ENCODE results near the gene NXPH2. TPM values are rescaled to one million over a fixed set of nuclear protein-coding genes. Genes with fewer than 3 reads are reported as not detected.

The NXPH2 gene
- total and polyA plus RNA-seq, 2 of the 13 experiments (the other 11 are each of a cell fraction or from before 2014, with no cell fraction given), result not detected

DNA sequence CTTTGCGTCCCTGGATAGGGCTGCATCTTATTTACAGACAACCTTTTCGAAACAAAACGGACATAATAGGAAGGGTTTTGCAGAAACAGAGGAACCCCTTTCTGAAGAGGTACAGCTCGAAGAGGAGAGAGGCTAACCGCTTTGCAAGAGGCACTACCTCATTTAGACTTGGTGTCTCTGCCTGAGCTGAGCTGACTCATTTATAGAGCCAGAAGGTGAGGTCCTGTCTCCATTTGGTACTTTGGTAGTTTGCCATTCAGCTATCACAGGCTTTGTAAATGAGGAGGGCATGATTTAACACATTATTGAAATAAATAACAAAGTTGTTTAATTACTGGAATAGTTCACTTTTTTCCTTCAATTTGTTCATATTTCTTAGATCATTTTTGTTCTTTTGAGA, 2.2 kb upstream of the NXPH2 start:
- FAIRE-seq (no peak), ATAC-seq (no peak), DNase-seq (ENCODE audit: low spot score) (no peak)
- CTCF ChIA-PET (ENCODE audit: low intra/inter-chr PET ratio, low total read pairs), result no interaction called here
- no peaks in the 10 kb centered on the region for H3K9me3 ChIP-seq (ENCODE audit: low read length)
- peaks cover 16% of the 10 kb centered on the region for H3K4me1 ChIP-seq (ENCODE audit: insufficient read depth, low read length)
- no peak overlapping the region for H3K4me2 ChIP-seq (ENCODE audit: low read depth, low read length)
- no peak overlapping the region for H2AFZ ChIP-seq (ENCODE audit: low read length)
- no peak overlapping the region for H3K9ac ChIP-seq (ENCODE audit: insufficient read depth, low read depth, low read length)
- POLR2A ChIA-PET, result no interaction called here
- 20% methylated on average over 5 of the region's 5 CpGs for WGBS (ENCODE audit: low lambda C conversion rate)
- intact Hi-C loops (cut with micrococcal nuclease; ENCODE audit: unreplicated experiment) (loop anchor here (10.0 kb wide), 1 partner anchor 158 kb away; no protein-coding TSS in a partner anchor), in situ Hi-C loops (cut with HindIII; ENCODE audit: extremely low pct_ligation_motif_present, low pct_unique_long_range_greater_than_20kb) (no loop called here)
- H3K27me3 ChIP-seq (ENCODE audit: control insufficient read depth in 1 of 2, insufficient read depth in 2 of 2, low read length in 2 of 2), result peaks cover 8 to 61% of the 10 kb centered on the region in 2 experiments; a peak in 4 of 5 replicates
- H3K4me3 ChIP-seq (replicated peaks in 1 of 3; ENCODE audit: insufficient read depth in 1 of 3, low read depth in 2 of 3, low read length in 3 of 3), result no peak overlapping the region
- no peak overlapping the region for H3K27ac ChIP-seq (ENCODE audit: extremely low read length, insufficient read depth, low read length)
- no peaks in the 10 kb centered on the region for H3K79me2 ChIP-seq (ENCODE audit: insufficient read depth, low read length)
- no peaks in the 10 kb centered on the region for H3K36me3 ChIP-seq (replicated peaks in 1 of 2; ENCODE audit: control insufficient read depth in 1 of 2, insufficient read depth in 2 of 2, low read length in 2 of 2)
- H4K20me1 ChIP-seq (ENCODE audit: insufficient read depth, low read length), result no peaks in the 10 kb centered on the region
- BruUV-seq (replicated peaks), result no TSS peak
- no peak for TF ChIP-seq KAT8 (CRISPR knock-in tag; IDR thresholded peaks at IDR 0.05)
- TF ChIP-seq TOE1 (CRISPR knock-in tag; IDR thresholded peaks at IDR 0.05), result no peak
- TF ChIP-seq AHR (CRISPR knock-in tag; IDR thresholded peaks at IDR 0.05), result no peak
- TF ChIP-seq TRIM24 (CRISPR knock-in tag; IDR thresholded peaks at IDR 0.05), result no peak
- no peak for TF ChIP-seq ZSCAN20 (CRISPR knock-in tag; IDR thresholded peaks at IDR 0.05; ENCODE audit: borderline replicate concordance)
- TF ChIP-seq SUZ12 (IDR thresholded peaks at IDR 0.05; ENCODE audit: low read depth, low read length), result no peak
- no peak for TF ChIP-seq MZF1 (CRISPR knock-in tag; IDR thresholded peaks at IDR 0.05; ENCODE audit: borderline replicate concordance)
- TF ChIP-seq, protein P1, sequence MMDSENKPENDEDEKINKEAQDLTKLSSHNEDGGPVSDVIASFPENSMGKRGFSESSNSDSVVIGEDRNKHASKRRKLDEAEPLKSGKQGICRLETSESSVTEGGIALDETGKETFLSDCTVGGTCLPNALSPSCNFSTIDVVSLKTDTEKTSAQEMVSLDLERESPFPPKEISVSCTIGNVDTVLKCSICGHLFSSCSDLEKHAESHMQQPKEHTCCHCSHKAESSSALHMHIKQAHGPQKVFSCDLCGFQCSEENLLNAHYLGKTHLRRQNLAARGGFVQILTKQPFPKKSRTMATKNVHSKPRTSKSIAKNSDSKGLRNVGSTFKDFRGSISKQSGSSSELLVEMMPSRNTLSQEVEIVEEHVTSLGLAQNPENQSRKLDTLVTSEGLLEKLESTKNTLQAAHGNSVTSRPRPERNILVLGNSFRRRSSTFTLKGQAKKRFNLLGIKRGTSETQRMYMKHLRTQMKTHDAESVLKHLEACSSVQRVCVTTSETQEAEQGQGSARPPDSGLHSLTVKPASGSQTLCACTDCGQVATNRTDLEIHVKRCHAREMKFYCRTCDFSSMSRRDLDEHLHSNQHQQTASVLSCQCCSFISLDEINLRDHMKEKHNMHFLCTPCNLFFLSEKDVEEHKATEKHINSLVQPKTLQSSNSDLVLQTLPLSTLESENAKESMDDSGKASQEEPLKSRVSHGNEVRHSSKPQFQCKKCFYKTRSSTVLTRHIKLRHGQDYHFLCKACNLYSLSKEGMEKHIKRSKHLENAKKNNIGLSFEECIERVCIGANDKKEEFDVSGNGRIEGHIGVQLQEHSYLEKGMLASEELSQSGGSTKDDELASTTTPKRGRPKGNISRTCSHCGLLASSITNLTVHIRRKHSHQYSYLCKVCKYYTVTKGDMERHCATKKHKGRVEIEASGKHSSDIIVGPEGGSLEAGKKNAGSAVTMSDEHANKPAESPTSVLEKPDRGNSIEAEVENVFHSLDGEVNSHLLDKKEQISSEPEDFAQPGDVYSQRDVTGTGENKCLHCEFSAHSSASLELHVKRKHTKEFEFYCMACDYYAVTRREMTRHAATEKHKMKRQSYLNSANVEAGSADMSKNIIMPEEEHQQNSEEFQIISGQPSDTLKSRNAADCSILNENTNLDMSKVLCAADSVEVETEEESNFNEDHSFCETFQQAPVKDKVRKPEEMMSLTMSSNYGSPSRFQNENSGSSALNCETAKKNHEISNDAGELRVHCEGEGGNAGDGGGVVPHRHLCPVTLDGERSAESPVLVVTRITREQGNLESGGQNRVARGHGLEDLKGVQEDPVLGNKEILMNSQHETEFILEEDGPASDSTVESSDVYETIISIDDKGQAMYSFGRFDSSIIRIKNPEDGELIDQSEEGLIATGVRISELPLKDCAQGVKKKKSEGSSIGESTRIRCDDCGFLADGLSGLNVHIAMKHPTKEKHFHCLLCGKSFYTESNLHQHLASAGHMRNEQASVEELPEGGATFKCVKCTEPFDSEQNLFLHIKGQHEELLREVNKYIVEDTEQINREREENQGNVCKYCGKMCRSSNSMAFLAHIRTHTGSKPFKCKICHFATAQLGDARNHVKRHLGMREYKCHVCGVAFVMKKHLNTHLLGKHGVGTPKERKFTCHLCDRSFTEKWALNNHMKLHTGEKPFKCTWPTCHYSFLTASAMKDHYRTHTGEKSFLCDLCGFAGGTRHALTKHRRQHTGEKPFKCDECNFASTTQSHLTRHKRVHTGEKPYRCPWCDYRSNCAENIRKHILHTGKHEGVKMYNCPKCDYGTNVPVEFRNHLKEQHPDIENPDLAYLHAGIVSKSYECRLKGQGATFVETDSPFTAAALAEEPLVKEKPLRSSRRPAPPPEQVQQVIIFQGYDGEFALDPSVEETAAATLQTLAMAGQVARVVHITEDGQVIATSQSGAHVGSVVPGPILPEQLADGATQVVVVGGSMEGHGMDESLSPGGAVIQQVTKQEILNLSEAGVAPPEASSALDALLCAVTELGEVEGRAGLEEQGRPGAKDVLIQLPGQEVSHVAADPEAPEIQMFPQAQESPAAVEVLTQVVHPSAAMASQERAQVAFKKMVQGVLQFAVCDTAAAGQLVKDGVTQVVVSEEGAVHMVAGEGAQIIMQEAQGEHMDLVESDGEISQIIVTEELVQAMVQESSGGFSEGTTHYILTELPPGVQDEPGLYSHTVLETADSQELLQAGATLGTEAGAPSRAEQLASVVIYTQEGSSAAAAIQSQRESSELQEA (CRISPR knock-in tag; IDR thresholded peaks at IDR 0.05; ENCODE audit: not compliant biosample characterization), result no peak
- TF ChIP-seq HDAC1 (CRISPR knock-in tag; IDR thresholded peaks at IDR 0.05), result no peak
- TF ChIP-seq CBX1 (IDR thresholded peaks at IDR 0.05; ENCODE audit: low read depth), result no peak
- TF ChIP-seq SRY (CRISPR knock-in tag; IDR thresholded peaks at IDR 0.05), result no peak
- TF ChIP-seq EHMT2 (IDR thresholded peaks at IDR 0.05; ENCODE audit: borderline replicate concordance, low read depth, low read length), result no peak
- no peak for TF ChIP-seq RFX5 (IDR thresholded peaks at IDR 0.05; ENCODE audit: low read depth, low read length)
- TF ChIP-seq ZNF224 (CRISPR knock-in tag; IDR thresholded peaks at IDR 0.05), result no peak
- no peak for TF ChIP-seq SRSF1 (optimal IDR thresholded peaks at IDR 0.05; ENCODE audit: low read depth, low read length)
- no peak for TF ChIP-seq ZNF350 (CRISPR knock-in tag; IDR thresholded peaks at IDR 0.05; ENCODE audit: borderline replicate concordance, low read depth)

All from HepG2 (cell line).